Naive B cell (primary cell): ENCODE data around the gene NELL2. TPM values are rescaled to one million over a fixed set of nuclear protein-coding genes. Genes with fewer than 3 reads are reported as not detected.

Source experiments
- ATAC-seq, 2 donors: fragments of 150-1000 bp; cut with Tn5 transposase; 2 replicates each; pipeline ENCODE4 v1.10.0; 2021; ENCODE audit warnings: low read depth in 2 of 2, mild to moderate bottlenecking in 2 of 2, moderate library complexity in 2 of 2
- DNase-seq: peaks from one replicate; pipeline ENCODE4 v3.0.0; 2022
- H3K27ac Mint-ChIP-seq, 6 donors: one replicate each; pipeline ENCODE4 v1.8.0; 2020 to 2022; ENCODE audit warnings: mild to moderate bottlenecking in 6 of 6, mixed read lengths in 6 of 6, moderate library complexity in 5 of 6, inconsistent platforms in 2 of 6
- H3K27me3 Mint-ChIP-seq, 3 donors: one replicate each; pipeline ENCODE4 v1.8.0; 2021 to 2022; ENCODE audit warnings: mixed read lengths in 3 of 3, mild to moderate bottlenecking in 1 of 3
- H3K36me3 Mint-ChIP-seq, 2 donors: one replicate each; pipeline ENCODE4 v1.8.0; 2020 to 2022; ENCODE audit warnings: mixed read lengths in 2 of 2, inconsistent platforms in 1 of 2, mild to moderate bottlenecking in 1 of 2
- H3K4me1 Mint-ChIP-seq, 3 donors: one replicate each; pipeline ENCODE4 v1.8.0; 2020 to 2022; ENCODE audit warnings: mixed read lengths in 3 of 3, inconsistent platforms in 1 of 3, mild to moderate bottlenecking in 1 of 3, moderate library complexity in 1 of 3
- H3K4me3 Mint-ChIP-seq, 8 donors: one replicate each; pipeline ENCODE4 v1.8.0; 2020 to 2022; ENCODE audit warnings: mild to moderate bottlenecking in 8 of 8, mixed read lengths in 8 of 8, moderate library complexity in 8 of 8, inconsistent platforms in 2 of 8
- H3K9me3 Mint-ChIP-seq, 7 donors: one replicate each; pipeline ENCODE4 v1.8.0; 2020 to 2022; ENCODE audit warnings: mixed read lengths in 7 of 7, mild to moderate bottlenecking in 5 of 7, inconsistent platforms in 2 of 7, moderate library complexity in 1 of 7
- polyA plus RNA-seq, 6 donors: library from polyadenylated mRNA; unstranded; fragments of 300-500 nt; fragmentation: Illumina TruSeq; gene quantifications; one replicate each; pipeline ENCODE4 v1.2.3, GENCODE V29; 2021; ENCODE audit warnings: low read depth in 6 of 6

The NELL2 gene
- polyA plus RNA-seq, 6 donors from 2014 or later, result 0.23 to 0.86 (median 0.43) TPM

GRCh38 chr12:44544018-44544417, 332.1 kb downstream of the NELL2 start:
- H3K4me1 Mint-ChIP-seq, result no peaks in the 10 kb centered on the region
- H3K36me3 Mint-ChIP-seq, result no peaks in the 10 kb centered on the region
- no peak overlapping the region for H3K4me3 Mint-ChIP-seq
- no peak overlapping the region for H3K27ac Mint-ChIP-seq
- DNase-seq (no peak), ATAC-seq (no peak)
- peaks cover 0 to 3% (median 0%) of the 10 kb centered on the region in 7 donors for H3K9me3 Mint-ChIP-seq
- peaks cover 0 to 3% (median 0%) of the 10 kb centered on the region in 3 donors for H3K27me3 Mint-ChIP-seq

- Mint-ChIP-seq H3K4me1 (no peaks in the 10 kb centered on the region), H3K9me3 (peaks cover 0 to 2% (median 0%) of the 10 kb centered on the region in 7 donors), H3K27me3 (peaks cover 0 to 2% (median 0%) of the 10 kb centered on the region in 3 donors), H3K36me3 (no peaks in the 10 kb centered on the region), H3K27ac (no peak overlapping the region), H3K4me3 (no peak overlapping the region)
- no peak for ATAC-seq
- no peak for DNase-seq
Measured at GRCh38 chr12:44542716-44543115, 333.4 kb downstream of the NELL2 start.

GRCh38 chr12:44537354-44537753, 338.8 kb downstream of the NELL2 start:
- no peak for DNase-seq
- no peaks in the 10 kb centered on the region for H3K36me3 Mint-ChIP-seq
- H3K27ac Mint-ChIP-seq, result no peak overlapping the region
- H3K4me3 Mint-ChIP-seq, result no peak overlapping the region
- peaks cover 0 to 2% (median 0%) of the 10 kb centered on the region in 7 donors for H3K9me3 Mint-ChIP-seq
- ATAC-seq, result no peak
- H3K27me3 Mint-ChIP-seq, result no peaks in the 10 kb centered on the region
- H3K4me1 Mint-ChIP-seq, result no peaks in the 10 kb centered on the region

GRCh38 chr12:44532940-44533339, 343.2 kb downstream of the NELL2 start:
- H3K9me3 Mint-ChIP-seq, result no peaks in the 10 kb centered on the region
- no peak for DNase-seq

GRCh38 chr12:44531320-44531971, 344.7 kb downstream of the NELL2 start:
- DNase-seq, result no peak
- H3K36me3 Mint-ChIP-seq, result no peaks in the 10 kb centered on the region
- H3K4me3 Mint-ChIP-seq, result no peak overlapping the region
- H3K9me3 Mint-ChIP-seq, result no peaks in the 10 kb centered on the region
- H3K27me3 Mint-ChIP-seq, result no peaks in the 10 kb centered on the region
- no peaks in the 10 kb centered on the region for H3K4me1 Mint-ChIP-seq
- H3K27ac Mint-ChIP-seq, result no peak overlapping the region
- ATAC-seq, result no peak

More at GRCh38 chr12:44532940-44533339, 343.2 kb downstream of the NELL2 start:
- H3K27me3 Mint-ChIP-seq, result no peaks in the 10 kb centered on the region
- no peaks in the 10 kb centered on the region for H3K36me3 Mint-ChIP-seq
- no peaks in the 10 kb centered on the region for H3K4me1 Mint-ChIP-seq
- ATAC-seq, result no peak
- no peak overlapping the region for H3K4me3 Mint-ChIP-seq
- H3K27ac Mint-ChIP-seq, result peak overlapping the region in 1 of 6 donors; percentile 29

DNA sequence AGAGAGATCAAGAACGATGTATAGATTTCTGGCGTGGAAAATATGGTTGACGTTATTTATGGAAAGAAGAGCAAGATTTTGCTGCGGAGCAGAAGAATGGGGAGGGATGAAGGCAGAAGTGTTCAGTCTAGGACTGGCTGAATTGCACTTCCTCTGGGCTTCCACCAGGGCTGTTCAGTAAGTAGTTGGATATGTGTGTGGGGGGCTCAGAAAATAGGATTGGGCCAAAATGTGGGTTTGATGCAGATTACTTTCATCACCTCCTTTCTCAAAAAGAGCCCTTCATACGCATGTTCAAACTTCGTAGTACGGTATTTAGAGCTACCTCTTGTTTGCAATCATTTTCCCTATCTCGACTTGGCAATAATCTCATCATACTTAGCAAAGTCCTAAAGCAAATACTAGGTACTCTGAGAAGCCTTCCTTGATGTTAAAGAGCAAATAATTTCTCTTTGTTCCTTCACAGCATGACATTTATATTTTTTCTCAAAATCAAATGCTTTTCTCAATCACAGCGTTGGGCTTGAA, 349.4 kb downstream of the NELL2 start:
- no peaks in the 10 kb centered on the region for H3K9me3 Mint-ChIP-seq
- H3K4me3 Mint-ChIP-seq, result no peak overlapping the region
- no peak overlapping the region for H3K27ac Mint-ChIP-seq
- H3K4me1 Mint-ChIP-seq, result no peaks in the 10 kb centered on the region
- DNase-seq, result no peak
- ATAC-seq, result no peak
- no peaks in the 10 kb centered on the region for H3K36me3 Mint-ChIP-seq
- H3K27me3 Mint-ChIP-seq, result no peaks in the 10 kb centered on the region

GRCh38 chr12:44525806-44526654, 350.1 kb downstream of the NELL2 start:
- H3K4me3 Mint-ChIP-seq, result no peak overlapping the region
- DNase-seq (no peak), ATAC-seq (no peak)
- no peaks in the 10 kb centered on the region for H3K27me3 Mint-ChIP-seq
- no peak overlapping the region for H3K27ac Mint-ChIP-seq
- H3K4me1 Mint-ChIP-seq, result no peaks in the 10 kb centered on the region
- no peaks in the 10 kb centered on the region for H3K9me3 Mint-ChIP-seq
- H3K36me3 Mint-ChIP-seq, result no peaks in the 10 kb centered on the region

DNA sequence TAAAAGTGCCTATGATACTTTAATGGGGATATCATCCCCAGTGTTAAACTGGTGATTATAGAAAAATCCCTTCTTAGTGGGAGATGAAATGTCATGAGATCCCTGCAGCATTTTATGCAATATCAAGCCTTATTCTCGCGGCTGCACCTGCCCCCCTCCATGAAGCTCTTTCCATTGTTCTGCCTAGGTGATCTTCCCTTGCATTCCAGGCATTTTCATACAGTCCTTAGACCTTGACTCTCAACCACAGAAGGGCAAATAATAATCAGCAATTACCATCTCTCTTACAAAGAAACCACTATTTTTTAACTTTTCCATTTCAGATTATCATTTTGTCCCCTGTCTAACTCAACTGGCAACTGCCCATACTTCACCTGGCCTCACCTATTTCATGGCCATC, 352.3 kb downstream of the NELL2 start:
- ATAC-seq, result no peak
- H3K4me1 Mint-ChIP-seq, result no peaks in the 10 kb centered on the region
- H3K27ac Mint-ChIP-seq, result no peak overlapping the region
- no peak for DNase-seq
- no peak overlapping the region for H3K4me3 Mint-ChIP-seq
- H3K27me3 Mint-ChIP-seq, result no peaks in the 10 kb centered on the region
- H3K9me3 Mint-ChIP-seq, result peaks cover 0 to 2% (median 0%) of the 10 kb centered on the region in 7 donors
- no peaks in the 10 kb centered on the region for H3K36me3 Mint-ChIP-seq

DNA sequence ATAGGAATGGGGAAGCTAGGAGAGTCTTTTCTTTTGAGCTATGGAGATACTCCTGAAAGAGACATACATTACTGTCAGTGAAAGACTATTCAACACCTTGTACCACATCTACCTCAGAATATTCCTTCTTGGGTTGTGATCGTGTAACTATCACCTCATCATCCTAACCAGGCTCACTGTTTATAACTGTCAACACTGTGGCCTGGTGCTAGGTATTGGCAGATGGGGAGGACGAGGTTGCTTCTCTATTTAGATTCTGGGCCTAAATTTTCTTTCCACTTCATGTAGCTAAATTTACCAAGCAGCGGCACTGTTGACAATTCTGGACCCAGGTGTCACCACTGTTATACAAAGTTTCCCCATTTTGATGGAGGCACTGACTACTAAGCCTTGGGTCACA, 354.4 kb downstream of the NELL2 start:
- no peaks in the 10 kb centered on the region for H3K36me3 Mint-ChIP-seq
- no peak for DNase-seq
- ATAC-seq, result no peak

GRCh38 chr12:44519931-44520330, 356.2 kb downstream of the NELL2 start:
- Mint-ChIP-seq H3K4me3 (no peak overlapping the region), H3K27ac (no peak overlapping the region), H3K9me3 (peaks cover 0 to 2% (median 0%) of the 10 kb centered on the region in 7 donors), H3K4me1 (no peaks in the 10 kb centered on the region), H3K36me3 (no peaks in the 10 kb centered on the region), H3K27me3 (no peaks in the 10 kb centered on the region)
- no peak for ATAC-seq
- no peak for DNase-seq

More for the DNA sequence above, 354.4 kb downstream of the NELL2 start:
- Mint-ChIP-seq H3K27me3 (no peaks in the 10 kb centered on the region), H3K9me3 (peaks cover 0 to 2% (median 0%) of the 10 kb centered on the region in 7 donors), H3K4me1 (no peaks in the 10 kb centered on the region), H3K27ac (no peak overlapping the region), H3K4me3 (no peak overlapping the region)

- H3K4me3 Mint-ChIP-seq, result no peak overlapping the region
- H3K27me3 Mint-ChIP-seq, result no peaks in the 10 kb centered on the region
- H3K27ac Mint-ChIP-seq, result no peak overlapping the region
- H3K36me3 Mint-ChIP-seq, result no peaks in the 10 kb centered on the region
- ATAC-seq (no peak), DNase-seq (no peak)
- no peaks in the 10 kb centered on the region for H3K4me1 Mint-ChIP-seq
- no peaks in the 10 kb centered on the region for H3K9me3 Mint-ChIP-seq
Measured at GRCh38 chr12:44511289-44511688, 364.8 kb downstream of the NELL2 start.

GRCh38 chr12:44510510-44510909, 365.6 kb downstream of the NELL2 start:
- H3K4me1 Mint-ChIP-seq, result no peaks in the 10 kb centered on the region
- ATAC-seq (no peak), DNase-seq (no peak)
- no peaks in the 10 kb centered on the region for H3K9me3 Mint-ChIP-seq
- no peaks in the 10 kb centered on the region for H3K36me3 Mint-ChIP-seq
- H3K27ac Mint-ChIP-seq, result no peak overlapping the region
- H3K4me3 Mint-ChIP-seq, result peak overlapping the region in 1 of 8 donors; percentile 37
- H3K27me3 Mint-ChIP-seq, result no peaks in the 10 kb centered on the region

DNA sequence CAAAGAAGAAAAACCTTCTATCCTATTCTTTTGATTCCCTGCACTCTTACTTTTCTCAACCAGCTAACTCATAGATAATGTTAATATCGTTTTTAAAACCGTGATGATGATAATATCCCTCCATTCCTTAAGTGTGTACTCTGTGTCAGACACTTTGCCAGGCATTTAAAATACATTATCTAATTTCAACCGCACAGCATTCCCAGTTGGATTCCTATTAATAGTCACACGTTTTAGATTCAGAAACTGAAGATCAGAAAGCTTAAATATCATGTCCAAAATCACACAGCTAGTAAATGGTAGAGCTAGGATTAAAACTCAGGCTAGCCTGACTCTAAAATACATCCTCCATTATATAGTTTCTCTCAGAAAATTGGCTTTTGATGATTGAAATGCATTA, 366.0 kb downstream of the NELL2 start:
- no peak overlapping the region for H3K4me3 Mint-ChIP-seq
- no peak for DNase-seq
- ATAC-seq, result no peak
- H3K9me3 Mint-ChIP-seq, result no peaks in the 10 kb centered on the region
- H3K36me3 Mint-ChIP-seq, result no peaks in the 10 kb centered on the region
- no peaks in the 10 kb centered on the region for H3K4me1 Mint-ChIP-seq
- no peak overlapping the region for H3K27ac Mint-ChIP-seq
- H3K27me3 Mint-ChIP-seq, result no peaks in the 10 kb centered on the region

GRCh38 chr12:44509471-44509870, 366.6 kb downstream of the NELL2 start:
- Mint-ChIP-seq H3K27ac (no peak overlapping the region), H3K4me3 (no peak overlapping the region), H3K36me3 (no peaks in the 10 kb centered on the region), H3K9me3 (peaks cover 0 to 4% (median 0%) of the 10 kb centered on the region in 7 donors), H3K4me1 (no peaks in the 10 kb centered on the region), H3K27me3 (no peaks in the 10 kb centered on the region)
- DNase-seq (no peak), ATAC-seq (no peak)
